Neutrophil (primary cell): ENCODE results near the gene LRBA.
"Not testable (repeated sequence)": the region's sequence is repeated elsewhere in the genome, so short reads cannot be mapped to it uniquely, and the experiment has no call there.

Experiments
- H3K27ac ChIP-seq: fragments of 200-600 bp; sonication (generic); 2 replicates; pipeline ENCODE4 v1.5.1; 2016; ENCODE audit warnings: mild to moderate bottlenecking, moderate library complexity
- H3K27me3 ChIP-seq: fragments of 200-600 bp; sonication (generic); 2 replicates; pipeline ENCODE4 v1.6.0; 2016; ENCODE audit warnings: mild to moderate bottlenecking
- H3K36me3 ChIP-seq: fragments of 200-600 bp; sonication (generic); 2 replicates; pipeline ENCODE4 v1.5.1; 2017
- H3K4me1 ChIP-seq, 2 experiments: fragments of 200-600 bp in 1 of 2; sonication (generic) in 1 of 2; 1 replicate in 1 of 2; 2 replicates in 1 of 2; pipeline versions ENCODE4 v1.5.1 to v1.6.1; 2013 to 2016; ENCODE audit warnings: low read depth in 1 of 2, low read length in 1 of 2, mild to moderate bottlenecking in 1 of 2, moderate library complexity in 1 of 2; ENCODE audit not compliant: control insufficient read depth in 1 of 2, insufficient read depth in 1 of 2
- H3K4me3 ChIP-seq, 2 experiments: fragments of 200-600 bp in 1 of 2; sonication (generic) in 1 of 2; 1 replicate in 1 of 2; 2 replicates in 1 of 2; pipeline ENCODE4 v1.5.1; 2013 to 2016; ENCODE audit warnings: low read depth in 1 of 2, low read length in 1 of 2, mild to moderate bottlenecking in 1 of 2, moderate library complexity in 1 of 2
- H3K9me3 ChIP-seq: fragments of 200-600 bp; sonication (generic); 2 replicates; pipeline ENCODE4 v1.5.1; 2016
- TF ChIP-seq, protein P1 (sequence below): fragments of 200-600 bp; sonication (generic); IDR thresholded peaks from 2 replicates; pipeline ENCODE4 v1.5.1; 2016; ENCODE audit warnings: antibody characterized with exemption

Gene LRBA

DNA sequence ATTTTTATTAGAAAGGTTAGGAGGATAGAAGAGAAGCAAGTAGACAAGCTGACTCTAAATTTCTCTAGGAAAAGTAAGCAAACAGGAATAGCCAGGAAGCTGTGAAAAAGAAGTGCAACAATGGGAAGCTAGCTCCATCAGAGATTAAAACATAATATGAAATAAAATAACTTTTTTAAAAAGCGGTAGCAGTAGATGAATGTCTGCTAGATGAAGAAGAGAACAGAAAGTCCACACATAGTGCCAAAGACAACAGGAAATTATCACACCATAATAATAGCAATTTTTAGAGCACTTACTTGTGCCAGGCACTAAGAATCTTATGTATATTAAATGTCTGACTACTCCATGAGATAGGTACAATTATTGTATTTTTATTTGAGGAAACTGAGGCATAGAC is 53.5 kb downstream of the LRBA start:
- Histone ChIP-seq H3K27ac (no peak overlapping the region), H3K27me3 (no peaks in the 10 kb centered on the region), H3K36me3 (no peaks in the 10 kb centered on the region), H3K4me3 (no peak overlapping the region), H3K4me1 (no peaks in the 10 kb centered on the region), H3K9me3 (peaks cover 8% of the 10 kb centered on the region)
- TF ChIP-seq, protein P1, sequence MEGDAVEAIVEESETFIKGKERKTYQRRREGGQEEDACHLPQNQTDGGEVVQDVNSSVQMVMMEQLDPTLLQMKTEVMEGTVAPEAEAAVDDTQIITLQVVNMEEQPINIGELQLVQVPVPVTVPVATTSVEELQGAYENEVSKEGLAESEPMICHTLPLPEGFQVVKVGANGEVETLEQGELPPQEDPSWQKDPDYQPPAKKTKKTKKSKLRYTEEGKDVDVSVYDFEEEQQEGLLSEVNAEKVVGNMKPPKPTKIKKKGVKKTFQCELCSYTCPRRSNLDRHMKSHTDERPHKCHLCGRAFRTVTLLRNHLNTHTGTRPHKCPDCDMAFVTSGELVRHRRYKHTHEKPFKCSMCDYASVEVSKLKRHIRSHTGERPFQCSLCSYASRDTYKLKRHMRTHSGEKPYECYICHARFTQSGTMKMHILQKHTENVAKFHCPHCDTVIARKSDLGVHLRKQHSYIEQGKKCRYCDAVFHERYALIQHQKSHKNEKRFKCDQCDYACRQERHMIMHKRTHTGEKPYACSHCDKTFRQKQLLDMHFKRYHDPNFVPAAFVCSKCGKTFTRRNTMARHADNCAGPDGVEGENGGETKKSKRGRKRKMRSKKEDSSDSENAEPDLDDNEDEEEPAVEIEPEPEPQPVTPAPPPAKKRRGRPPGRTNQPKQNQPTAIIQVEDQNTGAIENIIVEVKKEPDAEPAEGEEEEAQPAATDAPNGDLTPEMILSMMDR: no peak

DNA sequence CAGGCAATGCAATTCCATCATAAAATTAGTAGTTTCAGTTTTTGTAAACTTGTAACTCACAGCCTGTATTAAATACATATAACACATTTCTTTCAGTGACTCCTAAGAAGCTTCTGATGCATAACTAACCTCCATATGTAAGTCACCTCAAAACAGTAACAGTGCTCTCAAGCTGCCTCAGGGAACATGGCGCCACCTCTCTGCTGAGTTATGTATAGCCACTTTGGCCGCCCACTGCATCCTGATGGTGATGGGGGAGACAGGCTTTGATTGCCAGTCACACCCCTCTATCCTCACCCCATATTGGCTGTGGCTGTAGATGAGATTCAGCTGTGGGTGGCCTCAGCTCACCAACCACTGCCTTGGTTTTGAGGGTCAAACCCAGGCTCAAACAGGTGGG is 54.3 kb downstream of the LRBA start:
- Histone ChIP-seq H3K27ac (no peak overlapping the region), H3K4me3 (no peak overlapping the region), H3K36me3 (no peaks in the 10 kb centered on the region), H3K9me3 (peaks cover 8% of the 10 kb centered on the region), H3K27me3 (no peaks in the 10 kb centered on the region), H3K4me1 (no peaks in the 10 kb centered on the region)
- TF ChIP-seq, protein P1: no peak

DNA sequence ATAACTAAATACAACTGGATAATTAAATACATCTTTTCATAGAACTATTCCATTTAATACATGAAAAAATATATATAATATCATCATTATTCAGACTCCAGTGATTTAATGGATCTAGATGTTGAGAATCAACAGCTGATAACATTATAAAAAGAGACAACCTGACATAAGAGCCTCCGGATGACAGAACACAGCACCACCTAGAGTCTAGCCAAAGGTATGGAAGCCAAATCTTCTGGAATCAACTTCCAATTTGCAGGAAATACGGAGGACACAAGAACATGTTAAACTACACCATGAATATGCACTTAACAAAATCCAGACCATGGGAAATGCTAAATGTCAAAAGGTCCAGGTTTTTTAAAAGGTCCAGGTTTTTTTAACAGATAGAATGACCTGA is 55.0 kb downstream of the LRBA start:
- H3K9me3 ChIP-seq: peaks cover 8% of the 10 kb centered on the region
- H3K4me3 ChIP-seq: no peak overlapping the region
- no peaks in the 10 kb centered on the region for H3K27me3 ChIP-seq
- no peaks in the 10 kb centered on the region for H3K36me3 ChIP-seq
- no peaks in the 10 kb centered on the region for H3K4me1 ChIP-seq
- TF ChIP-seq, protein P1: no peak
- no peak overlapping the region for H3K27ac ChIP-seq

DNA sequence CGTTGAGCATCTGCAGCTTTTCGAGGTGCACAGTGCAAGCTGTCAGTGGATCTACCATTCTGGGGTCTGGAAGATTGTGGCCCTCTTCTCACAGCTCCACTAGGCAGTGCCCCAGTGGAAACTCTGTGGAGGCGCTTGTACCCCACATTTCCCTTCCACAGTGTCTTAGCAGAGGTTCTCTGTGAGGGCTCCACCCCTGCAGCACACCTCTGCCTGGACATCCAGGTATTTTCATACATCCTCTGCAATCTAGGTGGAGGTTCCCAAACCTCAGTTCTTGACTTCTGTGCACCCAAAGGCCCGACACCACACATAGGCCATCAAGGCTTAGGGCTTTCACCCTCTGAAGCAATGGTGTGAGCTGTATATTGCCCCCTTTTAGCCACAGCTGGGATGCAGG is 57.1 kb downstream of the LRBA start:
- not testable (repeated sequence) for H3K27ac ChIP-seq, H3K9me3 ChIP-seq, H3K4me3 ChIP-seq, H3K36me3 ChIP-seq, H3K4me1 ChIP-seq, H3K27me3 ChIP-seq

DNA sequence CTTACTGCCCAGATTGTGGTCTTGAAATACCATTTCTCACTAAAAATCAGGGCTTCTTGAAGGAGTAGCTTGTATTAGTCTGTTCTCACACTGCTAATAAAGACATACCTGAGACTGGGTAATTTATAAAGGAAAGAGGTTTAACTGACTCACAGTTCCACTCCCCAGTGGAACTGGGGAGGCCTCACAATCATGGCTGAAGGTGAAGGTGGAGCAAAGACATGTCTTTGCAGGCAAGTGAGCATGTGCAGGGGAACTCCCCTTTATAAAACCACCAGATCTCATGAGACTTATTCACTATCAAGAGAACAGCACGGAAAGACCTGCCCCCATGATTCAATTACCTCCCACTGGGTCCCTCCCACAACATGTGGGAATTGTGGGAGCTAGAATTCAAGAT is 58.0 kb downstream of the LRBA start:
- H3K36me3 ChIP-seq, H3K4me3 ChIP-seq, H3K27me3 ChIP-seq, H3K27ac ChIP-seq, H3K4me1 ChIP-seq, H3K9me3 ChIP-seq: not testable (repeated sequence)

DNA sequence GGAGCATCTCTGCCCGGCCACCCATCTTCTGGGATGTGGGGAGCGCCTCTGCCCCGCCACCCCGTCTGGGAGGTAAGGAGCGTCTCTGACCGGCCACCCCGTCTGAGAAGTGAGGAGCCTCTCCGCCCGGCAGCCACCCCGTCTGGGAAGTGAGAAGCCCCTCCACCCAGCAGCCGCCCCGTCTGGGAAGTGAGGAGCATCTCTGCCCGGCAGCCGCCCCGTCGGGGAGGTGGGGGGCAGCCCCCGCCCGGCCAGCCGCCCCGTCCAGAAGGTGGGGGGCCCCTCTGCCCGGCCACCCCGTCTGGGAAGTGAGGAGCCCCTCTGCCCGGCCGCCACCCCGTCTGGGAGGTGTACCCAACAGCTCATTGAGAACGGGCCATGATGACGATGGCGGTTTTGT is 61.2 kb downstream of the LRBA start:
- not testable (repeated sequence) for H3K27ac ChIP-seq, H3K4me1 ChIP-seq, H3K36me3 ChIP-seq, H3K9me3 ChIP-seq, H3K4me3 ChIP-seq, H3K27me3 ChIP-seq

DNA sequence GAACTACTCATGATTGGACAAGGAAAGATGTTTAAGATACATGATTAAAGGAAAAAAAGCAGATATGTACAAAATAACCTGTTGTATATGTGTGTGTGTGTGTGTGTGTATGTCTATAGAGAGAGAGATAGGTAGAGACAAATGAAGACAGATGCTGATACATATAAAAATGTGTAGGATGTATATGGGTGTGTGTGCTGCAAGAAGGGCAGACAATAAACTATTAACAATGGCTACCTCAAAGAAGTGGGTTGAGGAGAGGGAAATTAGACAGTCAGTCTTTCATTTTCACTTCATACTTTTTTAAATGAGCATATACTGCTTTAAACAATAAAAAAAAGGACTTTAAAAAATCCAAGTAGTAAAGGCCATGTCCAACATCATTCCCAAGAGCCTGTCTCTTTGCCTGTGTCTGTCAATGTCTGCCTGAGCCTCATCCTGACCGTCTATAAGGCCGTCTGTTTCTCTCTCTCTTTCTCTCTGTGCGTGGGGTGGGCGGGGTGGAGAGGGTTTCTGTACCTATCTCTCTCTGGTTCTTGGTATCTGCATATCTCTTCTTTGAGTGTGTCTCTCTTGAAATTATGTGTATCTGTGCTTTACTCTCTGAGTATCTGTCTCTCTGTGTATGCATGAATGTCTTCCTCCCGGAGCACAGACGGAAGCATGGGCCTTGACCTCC is 62.8 kb downstream of the LRBA start:
- no peaks in the 10 kb centered on the region for H3K27me3 ChIP-seq
- H3K4me1 ChIP-seq: no peaks in the 10 kb centered on the region
- TF ChIP-seq, protein P1: no peak
- H3K4me3 ChIP-seq: no peak overlapping the region
- H3K9me3 ChIP-seq: no peaks in the 10 kb centered on the region
- H3K27ac ChIP-seq: no peak overlapping the region
- no peaks in the 10 kb centered on the region for H3K36me3 ChIP-seq
